Umbilical cord (tissue), 2 donors: ENCODE results near the gene PYGO2. TPM values are rescaled to one million over a fixed set of nuclear protein-coding genes. Genes with fewer than 3 reads are reported as not detected.
A peak's percentile ranks its signal among the peaks of the same experiment; 100 is the strongest.

Experiments used
- DNase-seq: peaks from one replicate; pipeline ENCODE4 v3.0.0-alpha.2; 2015; ENCODE audit warnings: low spot score
- total RNA-seq: library from RNA; depleted of rRNA; stranded (reverse); fragments of >200 nt; gene quantifications from one replicate; pipeline ENCODE4 v1.2.3, GENCODE V29; 2014; ENCODE audit warnings: low replicate concordance; ENCODE audit not compliant: insufficient read depth

Gene PYGO2, protein sequence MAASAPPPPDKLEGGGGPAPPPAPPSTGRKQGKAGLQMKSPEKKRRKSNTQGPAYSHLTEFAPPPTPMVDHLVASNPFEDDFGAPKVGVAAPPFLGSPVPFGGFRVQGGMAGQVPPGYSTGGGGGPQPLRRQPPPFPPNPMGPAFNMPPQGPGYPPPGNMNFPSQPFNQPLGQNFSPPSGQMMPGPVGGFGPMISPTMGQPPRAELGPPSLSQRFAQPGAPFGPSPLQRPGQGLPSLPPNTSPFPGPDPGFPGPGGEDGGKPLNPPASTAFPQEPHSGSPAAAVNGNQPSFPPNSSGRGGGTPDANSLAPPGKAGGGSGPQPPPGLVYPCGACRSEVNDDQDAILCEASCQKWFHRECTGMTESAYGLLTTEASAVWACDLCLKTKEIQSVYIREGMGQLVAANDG
- 9.4 TPM for total RNA-seq

DNA sequence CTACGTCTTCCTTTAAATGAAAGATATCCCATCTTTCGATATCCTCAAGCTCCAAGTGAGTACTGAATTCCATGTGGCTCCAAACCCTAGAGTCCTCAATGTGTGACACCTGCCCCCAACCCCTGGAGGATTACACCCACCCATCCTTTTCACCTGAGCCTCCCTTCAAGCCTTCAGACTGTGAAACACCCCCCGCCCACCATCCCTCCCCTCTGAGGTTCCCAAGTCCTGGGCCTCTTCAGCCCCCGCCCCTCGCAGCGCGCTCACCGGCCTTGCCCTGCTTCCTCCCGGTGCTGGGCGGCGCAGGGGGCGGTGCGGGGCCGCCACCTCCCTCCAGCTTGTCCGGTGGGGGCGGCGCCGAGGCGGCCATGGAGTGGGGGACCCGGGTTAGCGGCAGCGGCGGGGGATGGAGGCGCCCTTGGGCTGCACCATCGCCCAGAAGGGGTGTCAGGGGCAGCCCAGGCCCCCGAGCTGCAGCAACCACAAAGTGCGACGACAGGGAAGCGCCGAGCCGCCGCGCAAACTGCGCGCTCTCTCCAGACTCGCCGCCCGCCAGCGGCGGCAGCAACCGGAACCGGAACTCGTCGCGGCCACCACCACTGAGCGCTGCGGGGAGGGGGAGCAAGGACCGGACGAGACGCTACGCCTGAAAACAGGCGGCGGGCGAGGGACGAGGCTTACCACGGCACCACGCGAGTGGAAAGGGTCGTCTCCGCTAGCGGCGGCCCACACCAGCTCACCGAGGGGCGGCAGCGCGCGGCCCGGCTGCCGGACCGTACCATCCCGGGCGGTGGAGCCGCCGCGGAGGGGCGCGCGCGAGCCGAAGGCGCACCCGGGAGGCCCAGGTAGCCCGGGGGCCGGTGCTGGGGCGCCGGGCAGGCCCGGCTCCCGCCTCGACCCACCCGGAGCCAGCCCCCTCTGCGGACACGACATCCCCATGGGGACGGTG lies at the start of gene PYGO2:
PYGO2 (minus strand) TSS at position 576 of the 949 bp plus-strand sequence; CDS start at position 370, 206 bp downstream.
- DNase-seq: peak; percentile 89

DNA sequence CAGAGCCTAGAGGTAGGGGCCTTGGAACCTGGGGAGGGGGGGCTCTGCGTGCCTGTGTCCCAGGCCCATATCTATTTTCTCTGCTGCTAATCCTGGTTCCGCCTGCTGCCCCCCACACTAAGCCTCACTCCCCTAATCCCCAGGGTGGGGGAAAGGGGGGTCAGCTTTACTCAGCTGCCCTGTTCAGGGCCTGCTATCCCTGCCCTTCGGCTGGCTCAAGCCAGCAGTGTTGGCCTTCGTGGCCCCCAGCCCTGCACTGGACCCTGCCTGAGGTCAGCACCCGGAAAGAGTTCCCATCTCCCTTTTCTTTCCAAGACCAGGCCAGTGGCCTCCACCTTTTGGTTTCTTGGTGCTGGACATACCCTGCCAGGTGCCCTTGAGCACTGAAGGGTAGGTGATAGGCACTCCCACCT lies 49.4 kb upstream of the PYGO2 start:
- DNase-seq: no peak

DNA sequence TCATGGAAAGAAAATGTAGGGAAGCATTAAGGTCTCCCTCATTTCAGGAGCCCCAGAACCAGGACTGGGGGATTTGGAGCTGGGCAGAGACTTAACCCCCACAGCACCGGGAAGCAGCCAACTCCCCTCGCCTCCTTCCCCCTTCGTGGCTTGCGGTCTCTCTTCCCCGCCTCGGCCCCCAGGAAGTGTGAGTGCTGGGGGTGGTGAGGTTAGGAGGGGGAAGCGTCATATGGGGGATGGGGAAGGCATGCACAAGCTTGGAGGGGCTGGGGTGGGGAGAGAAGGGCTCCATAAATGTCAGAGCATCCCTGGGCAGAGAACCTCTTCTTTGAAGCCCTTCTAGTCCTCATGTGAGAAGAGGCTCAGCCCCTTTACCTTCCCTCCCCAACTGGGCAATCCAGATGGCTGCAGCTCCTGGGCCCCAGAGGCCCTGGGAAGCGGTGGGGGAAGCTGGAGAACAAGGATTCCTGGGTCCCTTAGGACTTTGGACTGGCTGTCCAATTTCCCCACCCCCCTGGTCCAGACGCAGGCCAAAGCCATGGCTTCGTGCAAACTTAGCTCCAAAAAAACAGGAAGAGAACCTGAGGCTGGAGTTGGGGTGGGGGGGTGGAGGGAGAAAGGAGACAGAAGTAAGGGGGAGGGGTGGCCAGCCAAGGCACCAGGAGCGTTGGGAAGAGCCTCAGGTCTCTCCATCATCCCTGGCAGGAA lies 48.8 kb upstream of the PYGO2 start:
- no peak for DNase-seq

DNA sequence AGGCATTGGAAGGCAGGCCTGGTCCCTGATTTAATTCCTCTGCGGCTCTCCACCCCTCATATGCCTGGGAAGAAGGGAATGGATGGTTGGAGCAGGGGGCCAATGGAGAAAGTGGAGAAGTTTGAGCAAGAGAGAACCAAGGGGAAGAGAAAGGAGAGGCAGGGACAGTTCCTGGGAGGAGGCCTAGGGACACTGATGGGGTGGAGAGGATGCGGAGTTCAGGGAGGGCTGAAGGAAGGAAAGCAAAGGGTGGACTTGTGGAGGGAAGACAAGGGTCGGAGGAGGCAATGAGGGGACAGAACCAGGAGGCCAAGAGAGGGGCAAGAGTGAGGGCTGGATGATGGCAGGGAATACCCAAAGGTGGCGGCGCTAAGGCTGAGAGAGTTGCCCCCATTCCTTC lies 48.2 kb upstream of the PYGO2 start:
- no peak for DNase-seq

DNA sequence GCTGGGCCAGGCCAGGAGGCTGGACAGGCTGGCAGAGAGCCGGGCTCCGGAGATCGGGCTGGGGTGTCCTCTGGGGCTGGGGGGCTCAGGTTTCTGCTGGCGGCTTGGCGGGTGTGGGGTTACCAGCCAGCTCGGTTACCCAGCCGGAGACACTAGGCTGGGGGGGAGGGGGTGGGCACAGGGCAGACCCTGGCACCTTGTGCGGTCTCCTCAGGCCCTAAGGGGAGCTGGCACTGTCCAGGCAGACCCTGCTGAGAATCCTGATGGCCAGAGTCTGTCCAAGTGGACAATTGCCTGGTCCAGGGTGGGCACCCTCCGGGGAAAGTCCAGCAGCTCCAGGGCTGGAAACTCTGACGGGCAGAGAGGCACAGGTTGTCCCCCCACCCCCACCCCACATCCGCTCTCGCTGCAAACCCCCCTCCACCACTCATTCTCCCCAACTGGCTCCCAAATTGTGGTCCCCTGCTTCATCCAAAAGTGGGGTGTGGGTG lies 47.7 kb upstream of the PYGO2 start:
- no peak for DNase-seq

DNA sequence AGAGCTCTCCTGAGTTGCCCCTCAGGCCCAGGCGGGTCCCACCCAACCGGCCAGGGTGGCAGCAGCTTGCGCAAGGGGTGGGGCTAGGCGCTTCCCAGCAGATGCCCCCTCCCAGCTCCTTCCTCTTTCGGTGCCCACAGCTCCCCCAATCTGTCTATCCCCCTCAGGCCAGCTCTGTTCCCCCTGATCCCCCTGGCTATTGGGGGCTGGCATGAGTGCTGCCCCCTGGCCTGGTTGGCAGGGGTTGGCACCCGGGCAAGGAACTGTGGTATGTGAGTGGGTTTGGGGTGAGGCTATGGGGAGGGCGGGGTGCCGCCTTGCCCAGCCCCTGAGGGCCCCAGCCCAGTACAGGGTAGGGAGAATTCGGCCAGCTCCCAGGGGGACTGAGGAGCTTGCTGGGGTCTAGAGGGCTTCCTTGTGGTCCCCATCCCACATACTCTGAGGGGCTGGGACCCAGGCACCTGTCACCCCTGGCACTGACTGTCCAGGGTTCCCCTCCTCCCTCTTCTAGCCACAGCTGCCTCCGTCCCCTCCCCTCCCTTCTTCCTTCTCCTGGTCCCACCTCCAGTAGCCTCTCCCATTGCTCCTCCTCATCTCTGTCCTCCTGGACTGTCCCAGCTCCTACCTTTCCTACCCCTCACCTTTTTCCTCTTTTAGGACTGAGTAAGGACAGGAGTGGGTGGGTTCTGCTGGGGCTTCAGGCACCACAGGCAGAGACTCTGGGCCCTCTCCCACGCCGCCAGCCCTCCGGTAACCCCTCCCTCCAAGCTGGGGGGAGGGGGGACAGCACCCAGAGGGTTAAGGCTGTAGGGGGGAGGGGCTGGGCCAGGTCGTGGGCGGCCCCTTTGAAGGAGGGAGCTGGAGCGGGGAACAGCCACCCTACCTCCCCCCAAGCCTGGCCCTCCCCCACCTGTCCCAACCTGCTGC lies 46.7 kb upstream of the PYGO2 start:
- no peak for DNase-seq

DNA sequence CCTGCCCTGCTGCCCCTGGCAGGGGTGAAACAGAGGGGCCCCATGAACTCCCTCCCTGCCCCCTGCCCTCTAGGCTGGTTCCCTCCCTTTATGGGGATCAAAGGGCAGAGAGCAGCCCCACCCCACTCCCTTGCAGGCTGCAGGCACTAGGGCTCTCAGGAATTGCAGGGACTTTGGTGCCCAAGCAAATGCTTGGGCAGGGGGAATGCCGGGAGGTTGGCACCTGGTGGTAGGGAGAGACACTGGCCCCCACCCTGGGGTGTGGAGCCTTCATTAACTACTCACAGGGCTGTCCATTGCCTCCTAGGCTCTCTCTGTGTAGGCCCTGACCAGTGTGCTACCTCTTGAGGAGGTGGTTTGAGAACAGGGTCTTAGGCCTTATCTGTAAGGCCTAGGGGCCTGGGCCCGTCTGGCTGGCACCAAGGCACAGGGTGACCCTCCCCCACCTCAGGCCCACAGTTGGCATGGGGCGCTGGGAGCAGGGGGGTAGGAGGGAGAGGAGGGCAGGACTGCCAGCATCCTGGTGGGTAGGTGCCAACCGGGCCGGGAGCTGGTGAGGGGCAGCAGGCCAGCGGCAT lies 45.8 kb upstream of the PYGO2 start:
- no peak for DNase-seq

DNA sequence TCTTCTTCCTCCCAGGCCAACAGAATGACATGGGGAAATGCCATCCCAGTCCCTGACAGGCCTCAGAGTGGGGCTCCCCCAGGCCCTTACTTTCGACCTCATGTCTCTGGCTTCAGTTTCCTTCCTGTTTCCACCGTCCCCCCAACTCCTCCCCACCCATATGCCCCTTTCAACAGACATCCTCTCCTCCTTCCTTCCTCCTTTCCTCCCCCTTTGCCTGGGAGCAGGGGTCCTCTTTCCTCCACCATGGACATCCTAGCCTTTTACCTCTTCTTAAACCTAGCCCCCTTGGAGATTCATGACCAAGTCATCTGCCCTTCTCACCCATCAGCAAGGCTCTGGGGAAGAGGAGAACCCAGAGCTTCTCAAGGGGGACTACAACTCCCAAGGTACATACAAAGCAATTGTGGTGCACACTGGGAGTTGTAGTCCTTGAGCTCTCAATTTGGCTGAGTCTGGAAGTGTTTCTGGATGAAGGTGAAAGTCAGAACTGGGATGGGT lies 45.1 kb upstream of the PYGO2 start:
- DNase-seq: peak; percentile 37

DNA sequence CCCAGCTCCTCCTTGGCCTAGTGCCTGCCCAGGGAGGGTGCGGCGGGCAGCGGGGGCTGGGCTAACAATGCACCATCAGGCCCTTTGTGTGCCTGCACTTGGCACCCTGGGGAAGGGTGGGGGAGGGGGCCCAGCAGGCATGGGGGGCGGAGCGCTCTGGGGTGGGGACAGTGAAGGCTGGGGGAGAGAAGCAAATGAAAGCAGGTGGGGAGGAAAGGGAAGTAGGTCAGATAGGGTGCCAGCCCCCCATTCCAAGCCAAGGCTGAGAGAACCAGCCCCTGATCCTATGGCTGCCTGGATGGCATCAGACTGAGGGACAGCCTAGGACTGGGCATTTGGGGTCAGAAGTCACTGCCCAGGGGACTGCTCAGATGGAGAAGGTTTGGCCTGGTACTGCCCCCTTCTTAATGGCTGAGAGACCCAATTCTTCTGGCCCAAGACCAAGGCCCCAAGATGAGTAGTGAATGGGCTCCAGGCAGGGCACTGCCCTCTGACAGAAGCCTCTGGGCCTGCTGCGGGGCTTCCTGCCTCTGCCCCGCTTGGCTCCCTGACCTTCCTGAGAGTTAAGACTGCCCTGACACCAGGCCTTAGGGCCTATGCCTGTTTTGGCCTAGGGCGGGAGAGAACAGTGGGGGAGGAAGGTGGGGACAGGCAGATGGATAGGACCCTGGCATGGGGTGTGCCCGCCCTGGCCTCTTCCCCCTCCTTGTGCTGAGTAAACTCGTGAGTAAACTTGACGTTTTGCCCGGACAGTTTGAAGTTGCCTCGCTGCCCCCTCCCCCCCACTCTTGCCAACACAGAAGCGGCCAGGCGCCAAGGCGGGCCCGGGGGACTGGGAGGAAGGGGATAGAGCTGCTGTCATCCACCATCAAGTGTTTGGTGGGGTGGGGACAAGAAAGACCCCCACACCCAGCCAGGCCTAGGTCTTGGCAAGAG lies 43.8 kb upstream of the PYGO2 start:
- no peak for DNase-seq

DNA sequence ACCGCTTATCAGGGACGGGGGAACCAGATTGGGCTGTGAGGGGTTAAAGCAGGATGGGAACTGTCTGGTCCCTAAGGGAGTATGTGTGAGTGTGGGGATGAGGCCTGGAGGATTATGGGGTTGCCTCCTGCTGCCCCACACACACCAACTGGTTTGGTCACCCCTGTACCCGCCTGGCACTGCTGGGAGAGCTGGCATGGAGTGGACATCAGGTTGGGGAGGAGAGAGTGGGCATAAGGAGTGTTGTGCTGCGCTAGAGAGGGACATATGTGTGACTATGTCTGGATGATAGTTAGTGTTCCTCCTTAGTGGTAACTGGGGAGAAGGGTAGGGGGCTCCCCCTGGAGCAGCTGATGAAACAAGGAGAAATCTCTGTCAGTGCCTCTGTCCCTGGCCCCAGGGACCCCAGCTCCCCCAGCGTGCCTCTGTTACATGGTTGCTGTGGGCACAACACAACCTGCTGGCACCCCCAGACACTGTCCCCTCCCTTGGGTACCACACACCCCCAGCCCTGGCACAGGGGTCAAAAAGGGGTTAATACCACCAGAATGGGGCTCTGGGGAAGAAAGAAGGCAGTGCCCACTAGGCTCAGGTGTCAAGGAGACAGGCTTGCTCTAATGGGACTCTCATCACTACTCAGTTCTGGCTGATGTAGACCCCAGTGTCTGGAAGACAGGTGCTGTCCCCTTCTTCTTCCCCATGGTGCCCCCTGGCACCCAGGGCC lies 42.9 kb upstream of the PYGO2 start:
- DNase-seq: no peak

DNA sequence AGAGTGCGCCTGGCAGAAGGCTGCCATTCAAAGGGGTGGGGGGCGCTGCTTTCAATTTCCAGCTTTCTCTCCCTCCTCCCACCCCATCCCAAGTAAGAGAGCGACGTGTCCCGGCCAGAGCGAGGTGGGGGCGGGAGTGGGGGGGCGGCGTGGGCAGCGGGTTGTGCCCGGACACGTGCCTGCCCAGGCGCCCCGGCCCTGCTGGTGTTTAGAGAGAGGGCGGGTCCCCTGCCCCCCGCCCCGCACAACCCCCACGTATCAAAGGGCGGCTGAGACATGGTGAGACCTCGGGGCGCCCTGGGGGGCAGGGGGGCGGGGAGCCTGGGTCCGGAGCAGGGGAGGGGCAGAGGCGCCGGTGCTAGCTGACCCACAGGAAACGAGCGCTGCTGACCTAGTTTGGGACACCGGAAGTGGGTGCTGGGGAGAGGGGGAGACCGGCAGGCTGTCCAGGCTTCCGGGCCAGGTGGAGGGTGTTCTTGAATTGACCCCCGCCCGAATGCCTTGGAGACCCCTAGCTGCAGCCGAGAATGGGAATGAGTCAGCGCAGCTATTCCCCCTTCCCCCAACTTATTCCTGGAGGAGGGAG lies 42.3 kb upstream of the PYGO2 start:
- DNase-seq: peak; percentile 48

DNA sequence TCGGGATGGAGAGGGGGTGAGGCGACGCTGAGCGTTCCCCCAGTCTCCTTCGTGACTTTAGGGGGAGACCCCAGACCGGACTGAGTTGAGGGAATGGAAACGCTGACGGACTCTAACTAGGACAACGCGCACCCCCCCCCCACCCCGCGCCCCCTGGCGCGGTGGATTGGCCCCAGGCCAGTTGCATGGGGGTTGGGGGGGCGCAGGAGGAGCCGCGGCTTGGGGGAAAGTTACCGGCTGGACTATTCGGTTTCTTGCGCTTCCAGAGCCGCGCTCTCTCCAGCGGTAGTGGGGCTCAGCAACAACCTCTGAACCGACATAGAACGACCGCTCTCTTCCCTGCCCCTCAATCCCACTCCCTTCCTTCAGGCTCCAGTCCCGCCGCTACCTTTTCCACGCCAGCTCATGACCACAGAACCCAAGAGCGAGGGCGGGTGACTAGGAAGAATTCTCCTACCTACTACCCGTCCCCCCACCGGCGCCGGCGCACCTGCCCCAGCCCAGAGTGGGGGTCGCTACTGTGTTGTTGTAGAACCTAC lies 41.7 kb upstream of the PYGO2 start:
- DNase-seq: peak; percentile 39

DNA sequence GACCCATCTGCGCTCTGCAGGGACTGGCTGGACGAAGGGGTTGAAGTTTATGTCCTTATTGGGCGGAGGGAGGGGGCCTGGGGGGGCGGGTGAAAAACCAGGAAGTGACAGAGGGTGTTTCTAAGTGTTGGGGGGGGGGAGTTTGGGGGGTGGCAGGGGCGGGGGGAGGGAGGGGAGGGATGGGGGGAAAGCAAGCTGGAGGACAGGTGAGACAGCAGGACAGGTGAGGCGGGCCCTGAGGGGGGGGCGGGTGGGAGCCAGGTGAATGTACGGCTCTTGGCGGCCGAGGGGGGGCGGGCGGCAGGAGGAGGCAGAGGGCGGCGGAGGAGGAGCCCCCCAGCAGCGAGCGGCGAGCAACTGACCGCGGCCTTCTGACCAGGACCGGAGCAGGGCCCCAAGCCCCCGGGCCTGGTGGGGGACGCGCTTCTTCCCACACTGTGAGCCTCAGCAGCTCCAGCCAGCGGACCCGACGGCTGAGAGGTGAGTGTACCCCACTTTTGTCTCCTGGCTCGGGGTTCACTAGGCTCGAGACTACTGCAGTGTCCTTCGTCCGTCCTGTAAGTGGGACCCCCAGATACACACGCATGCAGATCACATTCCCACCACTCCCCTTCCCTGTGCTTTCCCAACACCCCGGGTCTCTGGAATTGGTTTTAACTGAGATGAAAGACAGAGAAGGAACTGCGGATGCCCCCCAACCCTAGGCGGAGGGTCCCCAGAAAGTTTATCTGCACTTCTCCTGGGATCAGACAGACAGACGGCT lies 41.1 kb upstream of the PYGO2 start, which contains the start of gene ZBTB7B:
ZBTB7B (plus strand) TSS at position 339 of the 763 bp plus-strand sequence. CDS start 11,859 bp downstream, outside the sequence.
- peak; percentile 41 for DNase-seq

DNA sequence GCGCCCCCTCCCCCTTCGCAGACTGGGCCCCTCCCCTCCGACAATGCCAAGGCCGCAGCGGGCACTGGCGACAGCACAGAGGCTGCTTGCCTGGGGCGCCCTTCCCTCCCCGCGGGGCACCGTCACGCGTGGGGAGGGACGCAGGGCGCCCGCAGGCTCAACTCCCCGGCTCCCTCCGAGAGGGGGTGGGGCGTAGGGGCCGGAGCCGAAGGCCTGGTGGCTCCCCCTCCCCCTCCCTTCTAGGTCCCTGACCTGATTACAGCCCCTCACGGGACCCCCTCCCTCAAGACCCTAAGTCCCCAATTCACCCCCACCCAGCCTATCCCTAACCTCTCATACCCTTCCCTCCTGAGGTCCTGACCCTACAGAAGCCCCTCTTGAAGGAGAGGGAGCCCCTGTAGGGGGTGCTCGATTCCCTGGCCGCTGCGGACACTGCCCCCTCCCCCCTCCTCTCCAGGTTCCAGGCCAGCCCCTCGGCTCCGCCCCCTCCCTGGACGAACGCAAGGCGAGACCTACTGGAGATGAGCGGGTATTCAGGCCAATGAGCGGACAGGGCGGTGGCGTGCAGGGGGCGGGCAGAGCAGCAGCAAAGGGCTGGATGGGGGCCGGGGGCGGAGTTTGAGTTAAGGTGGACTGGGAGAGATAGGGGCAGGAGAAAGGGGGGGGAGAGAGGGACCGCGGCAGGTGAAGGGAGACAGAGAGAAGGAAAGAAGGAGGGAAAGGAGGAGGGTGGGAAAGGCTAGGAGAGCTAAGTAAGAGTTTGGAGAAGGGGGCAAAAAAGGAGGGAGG lies 40.3 kb upstream of the PYGO2 start:
- peak; percentile 100 for DNase-seq

DNA sequence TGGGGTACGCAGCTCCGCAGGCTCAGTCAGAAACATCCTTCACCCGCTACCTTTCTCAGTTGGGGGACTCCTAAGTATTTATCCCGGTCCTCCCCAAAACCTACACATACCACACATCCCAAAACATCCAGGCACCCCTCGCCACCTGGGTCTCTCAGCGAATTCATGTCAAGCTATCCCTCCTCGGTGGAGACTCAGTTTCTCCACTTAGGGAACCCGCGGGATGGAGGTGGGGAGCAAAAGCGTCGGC lies 39.8 kb upstream of the PYGO2 start:
- no peak for DNase-seq
